ENCODE data around the gene FABP3.

Gene FABP3

DNA sequence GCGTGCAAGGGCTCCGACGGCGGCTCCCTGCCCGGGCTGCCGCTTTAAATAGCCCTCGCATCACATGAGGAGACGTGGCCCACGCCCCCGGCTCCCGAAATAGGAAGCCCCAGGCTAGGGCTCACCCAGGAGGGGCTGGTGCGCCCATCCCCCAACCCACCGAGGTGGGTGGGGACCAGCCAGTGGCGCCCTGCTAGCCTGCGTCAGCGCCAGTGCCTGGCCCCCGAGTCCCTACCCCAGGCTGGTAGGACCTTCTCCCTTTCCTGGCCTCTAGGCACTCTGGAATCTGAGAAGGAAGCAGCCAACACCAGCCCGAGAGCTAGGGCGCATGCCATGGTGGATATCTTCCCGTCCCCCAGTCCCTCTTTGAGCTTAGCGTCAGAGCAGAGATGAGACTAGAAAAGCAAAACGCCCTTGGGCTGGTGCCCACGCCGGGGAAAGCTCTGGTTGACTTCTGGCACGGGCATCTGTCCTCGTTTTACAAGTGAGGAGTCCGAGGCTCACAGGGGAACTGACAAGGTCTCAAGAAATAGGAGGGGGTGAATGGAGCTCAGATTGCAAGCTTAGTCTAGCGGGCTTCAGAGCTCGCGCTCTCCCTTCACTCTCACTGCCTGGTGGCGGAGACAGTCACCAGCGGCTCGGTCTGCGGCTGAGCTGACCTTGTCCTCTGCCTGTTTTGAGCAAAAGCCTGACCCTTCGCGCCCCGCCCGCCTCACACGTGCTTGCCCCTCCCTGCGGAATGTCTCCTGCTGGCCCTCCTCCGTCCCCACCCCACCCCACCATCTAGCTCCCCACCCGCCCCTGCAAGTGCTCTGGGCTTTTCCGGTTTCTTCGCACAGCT lies at the start of gene FABP3:
Gene FABP3, minus strand, starts transcription at position 21 of the 841 bp plus-strand sequence. CDS start 62 bp downstream, outside the sequence.
- H3K4me3 ChIP-seq (ENCODE audit: low read length): peak within 1 kb of the TSS; percentile 64
- TF ChIP-seq, protein P1, sequence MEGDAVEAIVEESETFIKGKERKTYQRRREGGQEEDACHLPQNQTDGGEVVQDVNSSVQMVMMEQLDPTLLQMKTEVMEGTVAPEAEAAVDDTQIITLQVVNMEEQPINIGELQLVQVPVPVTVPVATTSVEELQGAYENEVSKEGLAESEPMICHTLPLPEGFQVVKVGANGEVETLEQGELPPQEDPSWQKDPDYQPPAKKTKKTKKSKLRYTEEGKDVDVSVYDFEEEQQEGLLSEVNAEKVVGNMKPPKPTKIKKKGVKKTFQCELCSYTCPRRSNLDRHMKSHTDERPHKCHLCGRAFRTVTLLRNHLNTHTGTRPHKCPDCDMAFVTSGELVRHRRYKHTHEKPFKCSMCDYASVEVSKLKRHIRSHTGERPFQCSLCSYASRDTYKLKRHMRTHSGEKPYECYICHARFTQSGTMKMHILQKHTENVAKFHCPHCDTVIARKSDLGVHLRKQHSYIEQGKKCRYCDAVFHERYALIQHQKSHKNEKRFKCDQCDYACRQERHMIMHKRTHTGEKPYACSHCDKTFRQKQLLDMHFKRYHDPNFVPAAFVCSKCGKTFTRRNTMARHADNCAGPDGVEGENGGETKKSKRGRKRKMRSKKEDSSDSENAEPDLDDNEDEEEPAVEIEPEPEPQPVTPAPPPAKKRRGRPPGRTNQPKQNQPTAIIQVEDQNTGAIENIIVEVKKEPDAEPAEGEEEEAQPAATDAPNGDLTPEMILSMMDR (conservative IDR thresholded peaks at IDR 0.05; ENCODE audit: low read depth, low read length): peak; percentile 7
- DNase-seq (ENCODE audit: low read depth): peak; percentile 90

DNA sequence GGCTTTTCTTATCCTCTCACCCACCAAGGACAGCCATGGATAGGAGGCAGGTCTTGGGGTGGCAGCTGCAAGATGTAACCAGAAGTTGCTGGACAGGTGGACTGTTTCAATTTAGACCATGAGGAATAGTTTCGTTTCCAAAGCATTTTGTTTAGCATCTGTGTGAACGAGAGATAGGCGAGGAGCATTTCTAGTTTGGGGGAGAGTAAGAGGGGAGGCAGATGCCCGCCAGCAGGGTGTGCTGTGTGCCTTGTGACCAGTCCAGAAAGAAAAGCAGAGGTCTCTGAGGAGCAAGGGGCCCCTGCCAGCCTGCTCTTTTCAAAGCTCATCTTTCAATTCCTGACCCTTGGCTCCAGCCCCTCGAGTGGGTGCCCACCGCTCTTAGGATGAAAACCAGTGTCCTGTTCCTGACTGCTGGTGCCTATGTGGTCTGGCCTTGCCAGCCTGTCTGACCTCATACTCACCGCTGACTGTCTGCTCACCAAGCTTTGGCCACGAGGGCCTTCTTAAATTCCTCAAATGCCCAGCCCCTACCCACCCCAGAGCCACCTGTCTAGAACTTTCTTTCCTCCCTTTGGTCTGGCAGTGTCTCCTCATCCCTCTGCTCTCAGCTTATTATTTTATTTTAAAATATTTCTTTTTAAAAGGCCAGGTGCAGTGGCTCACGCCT lies 48.6 kb upstream of the FABP3 start:
- TF ChIP-seq, protein P1 (conservative IDR thresholded peaks at IDR 0.05; ENCODE audit: low read depth, low read length): peak; percentile 65
- no peak for DNase-seq (ENCODE audit: low read depth)

DNA sequence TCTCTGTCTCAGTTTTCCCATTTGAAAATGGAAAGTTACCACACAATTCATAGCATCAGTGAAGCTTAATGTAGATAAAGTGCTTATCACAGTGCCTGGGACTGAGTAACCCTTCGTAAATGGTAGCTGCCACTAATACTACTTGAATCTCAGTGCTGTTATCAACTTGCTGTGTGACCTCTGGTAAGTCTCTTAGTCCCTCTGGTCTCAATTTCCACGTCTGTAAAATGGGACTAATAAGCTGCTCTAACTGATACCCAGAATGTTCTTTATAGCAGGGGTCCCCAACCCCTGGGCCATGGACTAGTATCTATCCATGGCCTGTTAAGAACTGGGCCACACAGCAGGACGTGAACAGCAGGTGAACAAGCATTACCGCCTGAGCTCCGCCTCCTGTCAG lies 47.8 kb upstream of the FABP3 start:
- DNase-seq (ENCODE audit: low read depth): no peak
- no peak overlapping the region for H3K4me3 ChIP-seq (ENCODE audit: low read length)
- TF ChIP-seq, protein P1 (conservative IDR thresholded peaks at IDR 0.05; ENCODE audit: low read depth, low read length): no peak

More for the DNA sequence above, 48.6 kb upstream of the FABP3 start:
- H3K4me3 ChIP-seq (ENCODE audit: low read length): no peak overlapping the region

DNA sequence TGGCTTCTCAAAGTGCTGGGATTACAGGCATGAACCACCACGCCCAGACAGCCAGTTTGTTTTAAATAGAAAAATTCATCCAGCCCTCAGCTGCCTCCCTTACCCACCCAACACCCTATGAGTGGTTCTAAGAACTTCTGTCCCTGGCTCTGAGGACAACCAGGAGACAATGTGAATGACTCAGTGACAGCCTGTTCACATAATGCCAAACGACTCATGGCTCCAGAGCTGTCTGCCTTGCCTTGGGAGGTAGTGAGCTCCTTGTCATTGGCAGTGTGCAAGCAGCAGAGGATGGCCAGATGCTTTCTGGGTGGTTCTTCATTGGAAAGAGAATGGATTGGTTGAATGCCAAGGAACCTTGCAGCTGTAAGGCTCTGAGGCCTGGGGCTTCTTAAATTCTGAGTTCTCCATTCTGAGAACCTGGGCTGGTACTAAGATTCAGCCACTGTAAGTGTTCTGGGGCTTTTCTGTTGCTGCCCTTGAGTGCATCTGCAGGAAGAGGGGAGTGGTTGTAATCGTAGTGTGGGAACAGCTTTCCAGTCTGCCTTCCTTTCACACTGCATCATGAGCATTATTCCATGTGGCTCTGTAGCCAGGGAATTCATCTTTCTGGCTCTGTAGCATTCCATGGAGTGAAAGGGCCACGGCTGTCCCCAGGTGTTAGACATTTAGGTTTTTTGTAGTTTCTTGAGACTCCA lies 45.9 kb upstream of the FABP3 start:
- no peak overlapping the region for H3K4me3 ChIP-seq (ENCODE audit: low read length)
- TF ChIP-seq, protein P1 (conservative IDR thresholded peaks at IDR 0.05; ENCODE audit: low read depth, low read length): no peak
- no peak for DNase-seq (ENCODE audit: low read depth)

DNA sequence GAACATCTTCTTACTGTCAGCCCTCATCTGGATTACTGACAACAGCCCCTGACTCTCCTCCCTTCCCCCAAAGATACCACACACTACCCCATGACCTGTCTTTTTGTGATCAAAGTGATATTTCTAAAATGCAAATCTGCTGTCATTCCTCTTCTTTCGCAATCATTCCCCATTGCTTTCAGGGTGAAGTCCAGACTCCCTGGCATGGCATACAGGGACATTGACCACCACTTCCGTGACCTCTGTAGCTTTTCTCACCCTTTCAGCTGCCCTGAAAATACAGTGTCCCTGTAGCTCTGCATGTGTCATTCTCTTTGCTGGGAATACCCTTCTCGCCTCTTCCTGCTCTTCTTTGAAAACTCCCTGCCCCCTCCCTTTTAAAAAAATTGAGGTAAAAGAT lies 44.3 kb upstream of the FABP3 start:
- no peak for DNase-seq (ENCODE audit: low read depth)
- TF ChIP-seq, protein P1 (conservative IDR thresholded peaks at IDR 0.05; ENCODE audit: low read depth, low read length): no peak
- H3K4me3 ChIP-seq (ENCODE audit: low read length): no peak overlapping the region

DNA sequence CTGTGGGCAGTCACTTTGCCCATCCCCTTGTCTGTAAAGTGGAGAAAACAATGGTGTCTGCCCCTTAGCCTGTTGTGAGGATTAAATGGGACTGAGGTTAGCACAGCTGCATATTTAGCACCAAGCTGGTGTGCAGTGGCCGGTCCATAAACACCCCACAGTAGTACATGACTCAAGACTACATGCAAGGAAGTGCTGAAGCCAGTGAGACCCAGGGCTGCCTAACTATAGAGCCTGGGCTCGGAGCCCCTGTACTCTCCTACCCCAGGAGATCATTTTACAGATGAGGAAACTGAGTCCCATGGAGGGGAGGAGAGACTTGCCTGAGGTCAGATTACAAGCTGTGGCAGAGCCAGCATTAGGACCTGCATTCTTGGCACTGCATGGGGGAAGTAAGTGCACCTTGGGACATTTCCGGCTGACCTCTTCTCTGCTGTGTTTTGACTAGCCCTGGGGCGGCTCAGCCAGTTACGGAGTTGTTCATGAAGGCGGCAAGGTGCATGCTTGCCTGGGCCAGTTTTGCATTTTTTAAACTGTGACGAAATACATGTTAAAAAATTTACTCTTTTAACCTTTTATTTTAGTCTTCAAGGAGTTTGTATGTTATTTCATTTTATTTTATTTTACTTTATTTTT lies 43.3 kb upstream of the FABP3 start:
- no peak for DNase-seq (ENCODE audit: low read depth)
- no peak overlapping the region for H3K4me3 ChIP-seq (ENCODE audit: low read length)
- TF ChIP-seq, protein P1 (conservative IDR thresholded peaks at IDR 0.05; ENCODE audit: low read depth, low read length): no peak
